Neural cell (in vitro differentiated cells): ENCODE data around the gene OSBPL8.

ENCODE experiments used
- CTCF ChIP-seq: fragments of 450-650 bp; IDR thresholded peaks from 2 replicates; pipeline ENCODE4 v1.5.1; 2014; ENCODE audit warnings: antibody characterized with exemption, mild to moderate bottlenecking, moderate library complexity; ENCODE audit not compliant: poor library complexity, severe bottlenecking
- EP300 ChIP-seq: fragments of 450-650 bp; conservative IDR thresholded peaks from 2 replicates; pipeline ENCODE4 v1.6.1; 2014; ENCODE audit warnings: antibody characterized with exemption, mild to moderate bottlenecking, moderate library complexity; ENCODE audit not compliant: poor library complexity, severe bottlenecking
- EZH2 ChIP-seq: fragments of 200-600, 300-800 bp; shearing (Covaris generic), sonication (generic); IDR thresholded peaks from 2 replicates; pipeline ENCODE4 v1.6.1; 2014; ENCODE audit warnings: antibody characterized with exemption, low read length, borderline replicate concordance, mild to moderate bottlenecking; ENCODE audit not compliant: insufficient read depth, poor library complexity, severe bottlenecking
- POLR2AphosphoS5 ChIP-seq: IDR thresholded peaks from 2 replicates; pipeline ENCODE4 v1.6.1; 2012
- RAD21 ChIP-seq: fragments of 450-650 bp; conservative IDR thresholded peaks from 2 replicates; pipeline ENCODE4 v1.6.1; 2014; ENCODE audit warnings: antibody characterized with exemption, mild to moderate bottlenecking, moderate library complexity
- SMC3 ChIP-seq: fragments of 450-650 bp; conservative IDR thresholded peaks from 2 replicates; pipeline ENCODE4 v1.6.1; 2014; ENCODE audit warnings: antibody characterized with exemption, mild to moderate bottlenecking, moderate library complexity; ENCODE audit not compliant: poor library complexity

- TF ChIP-seq CTCF: no peak
- no peak for TF ChIP-seq RAD21
- no peak for TF ChIP-seq EZH2
- TF ChIP-seq POLR2AphosphoS5: no peak
- TF ChIP-seq SMC3: no peak
- TF ChIP-seq EP300: no peak
These were observed 30.6 kb upstream of the OSBPL8 start for GRCh38 chr12:76590131-76590530.
